ENCODE data around the gene NUDT14. TPM values are rescaled to one million over a fixed set of nuclear protein-coding genes. Genes with fewer than 3 reads are reported as not detected.

NUDT14 gene
- total and polyA plus RNA-seq, 2 of the 4 experiments (the other 2 are of a cell fraction) = 5.6 to 9.3 TPM

DNA sequence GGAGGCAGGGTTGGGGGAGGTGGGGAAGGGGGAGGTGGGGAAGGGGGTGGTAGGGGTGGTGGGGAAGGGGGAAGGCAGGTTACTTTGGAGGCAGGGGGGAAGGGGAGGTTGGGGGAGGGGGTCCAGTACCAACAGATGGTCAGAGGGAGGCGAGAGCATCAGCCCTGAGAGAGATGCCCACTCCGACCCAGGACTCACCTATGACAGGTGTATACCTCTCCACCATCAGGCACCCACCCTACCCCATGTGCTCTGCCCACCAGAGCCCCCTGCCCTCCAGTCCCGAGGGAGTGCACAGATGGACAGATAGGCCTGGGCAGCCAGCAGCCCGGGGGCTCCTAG, 31.1 kb downstream of the NUDT14 start:
- H2BK120ac ChIP-seq (ENCODE audit: low read depth, low read length) = no peak overlapping the region
- H4K5ac ChIP-seq (ENCODE audit: low read depth, low read length) = no peak overlapping the region
- H3K9ac ChIP-seq (ENCODE audit: low read depth, low read length) = no peak overlapping the region
- H4K91ac ChIP-seq (ENCODE audit: insufficient read depth, low read depth, low read length) = no peak overlapping the region
- no peak overlapping the region for H2BK5ac ChIP-seq (ENCODE audit: low read depth, low read length, poor library complexity, severe bottlenecking)
- ChIA-PET POLR2A (ENCODE audit: unreplicated experiment) (no interaction called here), CTCF (no interaction called here)
- H4K20me1 ChIP-seq (ENCODE audit: insufficient read depth, low read length) = no peaks in the 10 kb centered on the region
- no peak for DNase-seq
- TF ChIP-seq MAFK (IDR thresholded peaks at IDR 0.05; ENCODE audit: low read depth, low read length) (no peak), RCOR1 (IDR thresholded peaks at IDR 0.05; ENCODE audit: insufficient replicate concordance, low read length) (no peak), CEBPB (IDR thresholded peaks at IDR 0.05; ENCODE audit: low read depth, low read length) (no peak), POLR2A (IDR thresholded peaks at IDR 0.05; ENCODE audit: low read depth, low read length) (no peak), MAZ (IDR thresholded peaks at IDR 0.05; ENCODE audit: borderline replicate concordance, low read depth, low read length) (no peak), BHLHE40 (IDR thresholded peaks at IDR 0.05; ENCODE audit: low read depth, low read length) (no peak), MXI1 (IDR thresholded peaks at IDR 0.05; ENCODE audit: borderline replicate concordance, low read depth, low read length) (no peak), RAD21 (IDR thresholded peaks at IDR 0.05; ENCODE audit: low read length) (no peak), NFE2L2 (IDR thresholded peaks at IDR 0.05; ENCODE audit: low read depth, low read length) (no peak), SMC3 (IDR thresholded peaks at IDR 0.05; ENCODE audit: low read depth, low read length) (no peak), FOS (IDR thresholded peaks at IDR 0.05; ENCODE audit: low read depth, low read length) (no peak), CHD1 (IDR thresholded peaks at IDR 0.05; ENCODE audit: low read depth, low read length) (no peak), RFX5 (IDR thresholded peaks at IDR 0.05; ENCODE audit: low read depth, low read length) (no peak)
- TF ChIP-seq, protein P1, sequence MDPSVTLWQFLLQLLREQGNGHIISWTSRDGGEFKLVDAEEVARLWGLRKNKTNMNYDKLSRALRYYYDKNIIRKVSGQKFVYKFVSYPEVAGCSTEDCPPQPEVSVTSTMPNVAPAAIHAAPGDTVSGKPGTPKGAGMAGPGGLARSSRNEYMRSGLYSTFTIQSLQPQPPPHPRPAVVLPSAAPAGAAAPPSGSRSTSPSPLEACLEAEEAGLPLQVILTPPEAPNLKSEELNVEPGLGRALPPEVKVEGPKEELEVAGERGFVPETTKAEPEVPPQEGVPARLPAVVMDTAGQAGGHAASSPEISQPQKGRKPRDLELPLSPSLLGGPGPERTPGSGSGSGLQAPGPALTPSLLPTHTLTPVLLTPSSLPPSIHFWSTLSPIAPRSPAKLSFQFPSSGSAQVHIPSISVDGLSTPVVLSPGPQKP (IDR thresholded peaks at IDR 0.05; ENCODE audit: borderline replicate concordance, low read depth, low read length) = no peak
- TF ChIP-seq, protein P2, sequence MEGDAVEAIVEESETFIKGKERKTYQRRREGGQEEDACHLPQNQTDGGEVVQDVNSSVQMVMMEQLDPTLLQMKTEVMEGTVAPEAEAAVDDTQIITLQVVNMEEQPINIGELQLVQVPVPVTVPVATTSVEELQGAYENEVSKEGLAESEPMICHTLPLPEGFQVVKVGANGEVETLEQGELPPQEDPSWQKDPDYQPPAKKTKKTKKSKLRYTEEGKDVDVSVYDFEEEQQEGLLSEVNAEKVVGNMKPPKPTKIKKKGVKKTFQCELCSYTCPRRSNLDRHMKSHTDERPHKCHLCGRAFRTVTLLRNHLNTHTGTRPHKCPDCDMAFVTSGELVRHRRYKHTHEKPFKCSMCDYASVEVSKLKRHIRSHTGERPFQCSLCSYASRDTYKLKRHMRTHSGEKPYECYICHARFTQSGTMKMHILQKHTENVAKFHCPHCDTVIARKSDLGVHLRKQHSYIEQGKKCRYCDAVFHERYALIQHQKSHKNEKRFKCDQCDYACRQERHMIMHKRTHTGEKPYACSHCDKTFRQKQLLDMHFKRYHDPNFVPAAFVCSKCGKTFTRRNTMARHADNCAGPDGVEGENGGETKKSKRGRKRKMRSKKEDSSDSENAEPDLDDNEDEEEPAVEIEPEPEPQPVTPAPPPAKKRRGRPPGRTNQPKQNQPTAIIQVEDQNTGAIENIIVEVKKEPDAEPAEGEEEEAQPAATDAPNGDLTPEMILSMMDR (conservative IDR thresholded peaks at IDR 0.05; ENCODE audit: low read depth, low read length) = no peak
- TF ChIP-seq, protein P3, sequence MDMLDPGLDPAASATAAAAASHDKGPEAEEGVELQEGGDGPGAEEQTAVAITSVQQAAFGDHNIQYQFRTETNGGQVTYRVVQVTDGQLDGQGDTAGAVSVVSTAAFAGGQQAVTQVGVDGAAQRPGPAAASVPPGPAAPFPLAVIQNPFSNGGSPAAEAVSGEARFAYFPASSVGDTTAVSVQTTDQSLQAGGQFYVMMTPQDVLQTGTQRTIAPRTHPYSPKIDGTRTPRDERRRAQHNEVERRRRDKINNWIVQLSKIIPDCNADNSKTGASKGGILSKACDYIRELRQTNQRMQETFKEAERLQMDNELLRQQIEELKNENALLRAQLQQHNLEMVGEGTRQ (IDR thresholded peaks at IDR 0.05; ENCODE audit: low read depth, low read length) = no peak
- no peak overlapping the region for H3K27ac ChIP-seq (ENCODE audit: insufficient read depth, low read length)
- no peak overlapping the region for H3K4ac ChIP-seq (ENCODE audit: low read depth, low read length)
- no peak overlapping the region for H3K14ac ChIP-seq (replicated peaks; ENCODE audit: low read depth, low read length)
- ATAC-seq (ENCODE audit: low read depth) = no peak
- in situ Hi-C loops (cut with MboI; ENCODE audit: low sequenced_read_pairs) (no loop called here), intact Hi-C loops (cut with micrococcal nuclease) (no loop called here), dilution Hi-C loops (cut with HindIII; ENCODE audit: low sequenced_read_pairs, unreplicated experiment) (no loop called here)
- no peak overlapping the region for H3K56ac ChIP-seq (ENCODE audit: extremely low read depth, insufficient read depth, low read length)
- H3K4me2 ChIP-seq (ENCODE audit: low read depth, low read length) = no peak overlapping the region
- H2AK5ac ChIP-seq (ENCODE audit: low read depth, low read length) = no peak overlapping the region
- H2BK15ac ChIP-seq (ENCODE audit: low read depth, low read length) = no peak overlapping the region
- H4K8ac ChIP-seq (ENCODE audit: low read depth in 2 of 2, low read length in 2 of 2) = no peak overlapping the region
- H3K27me3 ChIP-seq (ENCODE audit: control insufficient read depth, insufficient read depth, low read length) = peaks cover 4% of the 10 kb centered on the region; the same call in 1 of the 2 replicates
- no peaks in the 10 kb centered on the region for H3K4me1 ChIP-seq (ENCODE audit: control insufficient read depth, insufficient read depth, low read length)
- no peaks in the 10 kb centered on the region for H3K79me1 ChIP-seq (ENCODE audit: low read depth in 1 of 2, low read length in 2 of 2)
- H2AK9ac ChIP-seq (replicated peaks; ENCODE audit: low read depth, low read length, poor library complexity) = no peak overlapping the region
- BruUV-seq (replicated peaks) = no TSS peak
- no peak overlapping the region for H3K18ac ChIP-seq (ENCODE audit: low read depth, low read length)
- no peak overlapping the region for H3K23ac ChIP-seq (ENCODE audit: low read depth, low read length)
- H3K36me3 ChIP-seq (ENCODE audit: control insufficient read depth, insufficient read depth, low read length) = no peaks in the 10 kb centered on the region
- H2AFZ ChIP-seq (replicated peaks; ENCODE audit: low read length, poor library complexity) = no peak overlapping the region
- H3K4me3 ChIP-seq (ENCODE audit: insufficient read depth, low read depth, low read length) = no peak overlapping the region
- no peaks in the 10 kb centered on the region for H3K9me3 ChIP-seq (ENCODE audit: control insufficient read depth, insufficient read depth, low read length)
- no peak overlapping the region for H2BK20ac ChIP-seq (ENCODE audit: low read depth, low read length)
- no peaks in the 10 kb centered on the region for H3K9me1 ChIP-seq (ENCODE audit: insufficient read depth, low read length)
- no CpG with 5 or more reads among the region's 4 CpGs for WGBS, 2 experiments (ENCODE audit: extremely low coverage in 2 of 2, insufficient read length in 1 of 2)
